ENCODE data around the gene SPIRE2.
"Not testable (repeated sequence)": the region's sequence is repeated elsewhere in the genome, so short reads cannot be mapped to it uniquely, and the experiment has no call there.

SPIRE2 gene

DNA sequence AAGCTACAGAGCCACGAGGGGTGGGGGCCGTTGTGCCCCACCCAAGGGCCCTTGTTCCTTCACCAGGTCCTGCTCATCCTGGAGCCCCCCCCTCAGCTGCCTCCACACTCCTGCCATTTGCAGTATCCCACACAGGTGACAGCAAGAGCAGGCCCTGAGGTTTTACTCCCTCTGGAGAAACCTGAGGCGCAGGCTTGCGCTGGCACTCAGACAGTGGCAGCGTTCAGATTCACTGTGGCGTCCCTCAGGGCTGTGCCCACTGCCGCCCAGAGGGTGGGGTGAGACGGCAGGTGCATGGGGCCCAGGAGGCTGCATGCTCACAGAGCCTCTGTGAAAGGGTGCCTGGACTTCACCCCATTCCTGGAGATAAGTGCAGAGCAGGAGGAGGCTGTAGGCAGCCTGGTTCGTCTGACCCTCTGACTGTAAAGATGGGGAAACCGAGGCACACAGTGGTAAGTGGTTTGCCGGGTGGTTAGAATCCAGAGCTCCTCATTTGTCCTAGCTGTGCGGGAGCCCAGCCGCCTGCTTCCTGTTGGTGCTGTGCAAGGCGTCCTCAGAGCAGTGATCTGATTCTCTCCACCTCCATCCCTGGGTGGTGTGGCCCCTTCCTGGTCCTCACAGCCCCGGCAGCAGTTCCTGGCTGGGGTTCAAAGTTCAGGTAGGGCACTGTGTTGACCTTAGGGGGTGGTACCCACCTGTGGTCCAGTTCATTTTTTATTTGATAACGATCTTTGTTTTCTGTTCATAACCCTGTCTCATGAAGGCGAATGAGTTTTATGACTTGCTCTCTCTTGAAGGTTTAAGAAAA is 1.6 kb downstream of the SPIRE2 start:
- H3K79me2 ChIP-seq (ENCODE audit: insufficient read depth, low read length) = no peaks in the 10 kb centered on the region
- no peak for ATAC-seq (ENCODE audit: insufficient read depth, low read depth)
- no peak overlapping the region for H3K4me2 ChIP-seq (ENCODE audit: insufficient read depth, low read length)

DNA sequence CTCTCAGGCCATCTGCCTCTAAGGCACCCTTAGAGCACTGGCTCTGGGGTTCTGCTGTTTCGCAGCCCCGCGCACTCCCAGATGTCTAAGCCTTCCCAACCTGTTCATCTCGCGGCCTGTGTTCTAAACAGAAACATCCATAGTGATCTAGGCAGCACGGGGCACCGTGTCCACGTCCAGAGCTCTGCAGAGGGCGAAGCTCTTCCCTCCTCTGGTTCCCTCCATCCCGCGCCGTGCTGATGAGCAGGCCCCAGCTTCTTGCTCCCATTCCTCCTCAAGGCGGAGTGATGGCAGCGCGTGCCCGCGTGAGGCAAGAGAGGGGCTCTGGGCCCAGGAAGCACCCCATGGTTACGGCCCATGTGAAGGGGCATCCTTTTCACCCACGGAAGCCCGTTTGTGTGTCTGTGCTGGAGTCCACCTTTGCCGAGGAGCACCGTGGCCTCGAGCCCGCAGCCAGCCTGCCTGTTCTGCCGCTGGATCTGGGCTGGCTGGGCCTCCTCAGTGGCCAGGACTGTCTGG is 3.6 kb downstream of the SPIRE2 start:
- no peak overlapping the region for H3K27ac ChIP-seq (ENCODE audit: low read length)
- peaks cover 33% of the 10 kb centered on the region for H4K20me1 ChIP-seq (ENCODE audit: insufficient read depth, low read length)
- H2AFZ ChIP-seq (ENCODE audit: low read depth, low read length) = no peak overlapping the region
- H3K36me3 ChIP-seq (ENCODE audit: insufficient read depth, low read length) = no peaks in the 10 kb centered on the region
- no peaks in the 10 kb centered on the region for H3K79me2 ChIP-seq (ENCODE audit: insufficient read depth, low read length)
- no peaks in the 10 kb centered on the region for H3K9me3 ChIP-seq (ENCODE audit: insufficient read depth, low read length, severe bottlenecking)
- no peaks in the 10 kb centered on the region for H3K27me3 ChIP-seq (ENCODE audit: insufficient read depth, low read length, poor library complexity)
- no peak overlapping the region for H3K9ac ChIP-seq (ENCODE audit: low read depth, low read length)
- TF ChIP-seq, protein P1, sequence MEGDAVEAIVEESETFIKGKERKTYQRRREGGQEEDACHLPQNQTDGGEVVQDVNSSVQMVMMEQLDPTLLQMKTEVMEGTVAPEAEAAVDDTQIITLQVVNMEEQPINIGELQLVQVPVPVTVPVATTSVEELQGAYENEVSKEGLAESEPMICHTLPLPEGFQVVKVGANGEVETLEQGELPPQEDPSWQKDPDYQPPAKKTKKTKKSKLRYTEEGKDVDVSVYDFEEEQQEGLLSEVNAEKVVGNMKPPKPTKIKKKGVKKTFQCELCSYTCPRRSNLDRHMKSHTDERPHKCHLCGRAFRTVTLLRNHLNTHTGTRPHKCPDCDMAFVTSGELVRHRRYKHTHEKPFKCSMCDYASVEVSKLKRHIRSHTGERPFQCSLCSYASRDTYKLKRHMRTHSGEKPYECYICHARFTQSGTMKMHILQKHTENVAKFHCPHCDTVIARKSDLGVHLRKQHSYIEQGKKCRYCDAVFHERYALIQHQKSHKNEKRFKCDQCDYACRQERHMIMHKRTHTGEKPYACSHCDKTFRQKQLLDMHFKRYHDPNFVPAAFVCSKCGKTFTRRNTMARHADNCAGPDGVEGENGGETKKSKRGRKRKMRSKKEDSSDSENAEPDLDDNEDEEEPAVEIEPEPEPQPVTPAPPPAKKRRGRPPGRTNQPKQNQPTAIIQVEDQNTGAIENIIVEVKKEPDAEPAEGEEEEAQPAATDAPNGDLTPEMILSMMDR (IDR thresholded peaks at IDR 0.05; ENCODE audit: borderline replicate concordance, extremely low read depth, low read length, poor library complexity, severe bottlenecking) = no peak
- TF ChIP-seq EZH2 (IDR thresholded peaks at IDR 0.05; ENCODE audit: borderline replicate concordance, low read depth, low read length, severe bottlenecking) = no peak
- peaks cover 11% of the 10 kb centered on the region for H3K4me1 ChIP-seq (ENCODE audit: insufficient read depth, low read length)
- no peak overlapping the region for H3K4me3 ChIP-seq (ENCODE audit: low read depth in 1 of 2, low read length in 2 of 2)
- DNase-seq = no peak
- H3K4me2 ChIP-seq (ENCODE audit: insufficient read depth, low read length) = no peak overlapping the region
- no peak for ATAC-seq (ENCODE audit: insufficient read depth, low read depth)

More for the DNA sequence above, 1.6 kb downstream of the SPIRE2 start:
- no peak for DNase-seq
- TF ChIP-seq EZH2 (IDR thresholded peaks at IDR 0.05; ENCODE audit: borderline replicate concordance, low read depth, low read length, severe bottlenecking) = no peak
- TF ChIP-seq, protein P1 (IDR thresholded peaks at IDR 0.05; ENCODE audit: borderline replicate concordance, extremely low read depth, low read length, poor library complexity, severe bottlenecking) = no peak
- Histone ChIP-seq H3K4me3 (ENCODE audit: low read depth in 1 of 2, low read length in 2 of 2) (no peak overlapping the region), H3K36me3 (ENCODE audit: insufficient read depth, low read length) (no peaks in the 10 kb centered on the region), H3K9me3 (ENCODE audit: insufficient read depth, low read length, severe bottlenecking) (no peaks in the 10 kb centered on the region), H2AFZ (ENCODE audit: low read depth, low read length) (no peak overlapping the region), H3K4me1 (ENCODE audit: insufficient read depth, low read length) (peaks cover 11% of the 10 kb centered on the region), H3K27ac (ENCODE audit: low read length) (no peak overlapping the region), H4K20me1 (ENCODE audit: insufficient read depth, low read length) (peaks cover 36% of the 10 kb centered on the region), H3K27me3 (ENCODE audit: insufficient read depth, low read length, poor library complexity) (no peaks in the 10 kb centered on the region), H3K9ac (ENCODE audit: low read depth, low read length) (no peak overlapping the region)

DNA sequence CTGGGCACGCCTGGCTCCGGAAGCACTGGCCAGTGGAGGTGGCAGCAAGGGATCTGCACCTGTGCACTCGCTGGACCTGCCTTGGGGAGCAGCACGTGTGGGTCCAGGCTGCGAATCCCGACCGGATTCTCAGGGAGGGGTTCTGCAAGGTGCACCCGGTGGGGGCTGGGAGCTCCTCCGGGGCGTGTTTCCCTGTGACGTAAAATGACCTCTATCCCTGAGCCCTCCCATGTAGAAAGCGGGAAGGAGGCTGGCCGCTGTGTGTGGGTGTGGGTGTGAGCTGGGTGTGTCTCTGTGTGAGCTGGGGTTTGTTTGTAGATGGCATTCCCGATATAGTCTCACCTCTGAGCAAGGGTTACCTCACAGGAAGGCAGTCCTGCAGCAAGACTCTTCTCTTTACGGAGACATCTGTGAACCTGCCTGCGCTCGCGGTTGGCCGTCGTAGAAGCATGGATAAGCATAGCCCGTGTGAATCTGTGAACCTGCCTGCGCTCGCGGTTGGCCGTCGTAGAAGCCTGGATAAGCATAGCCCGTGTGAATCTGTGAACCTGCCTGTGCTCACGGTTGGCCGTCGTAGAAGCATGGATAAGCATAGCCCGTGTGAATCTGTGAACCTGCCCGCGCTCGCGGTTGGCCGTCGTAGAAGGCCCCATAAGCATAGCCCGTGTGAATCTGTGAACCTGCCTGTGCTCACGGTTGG is 5.5 kb downstream of the SPIRE2 start:
- Histone ChIP-seq H4K20me1 (ENCODE audit: insufficient read depth, low read length) (peaks cover 20% of the 10 kb centered on the region), H3K4me1 (ENCODE audit: insufficient read depth, low read length) (peaks cover 18% of the 10 kb centered on the region)
- H3K27me3 ChIP-seq (ENCODE audit: insufficient read depth, low read length, poor library complexity); H3K4me3 ChIP-seq (ENCODE audit: low read depth in 1 of 2, low read length in 2 of 2); H3K9ac ChIP-seq (ENCODE audit: low read depth, low read length); H3K9me3 ChIP-seq (ENCODE audit: insufficient read depth, low read length, severe bottlenecking); H2AFZ ChIP-seq (ENCODE audit: low read depth, low read length); DNase-seq; H3K36me3 ChIP-seq (ENCODE audit: insufficient read depth, low read length); H3K27ac ChIP-seq (ENCODE audit: low read length); H3K79me2 ChIP-seq (ENCODE audit: insufficient read depth, low read length); H3K4me2 ChIP-seq (ENCODE audit: insufficient read depth, low read length); ATAC-seq (ENCODE audit: insufficient read depth, low read depth): not testable (repeated sequence)

DNA sequence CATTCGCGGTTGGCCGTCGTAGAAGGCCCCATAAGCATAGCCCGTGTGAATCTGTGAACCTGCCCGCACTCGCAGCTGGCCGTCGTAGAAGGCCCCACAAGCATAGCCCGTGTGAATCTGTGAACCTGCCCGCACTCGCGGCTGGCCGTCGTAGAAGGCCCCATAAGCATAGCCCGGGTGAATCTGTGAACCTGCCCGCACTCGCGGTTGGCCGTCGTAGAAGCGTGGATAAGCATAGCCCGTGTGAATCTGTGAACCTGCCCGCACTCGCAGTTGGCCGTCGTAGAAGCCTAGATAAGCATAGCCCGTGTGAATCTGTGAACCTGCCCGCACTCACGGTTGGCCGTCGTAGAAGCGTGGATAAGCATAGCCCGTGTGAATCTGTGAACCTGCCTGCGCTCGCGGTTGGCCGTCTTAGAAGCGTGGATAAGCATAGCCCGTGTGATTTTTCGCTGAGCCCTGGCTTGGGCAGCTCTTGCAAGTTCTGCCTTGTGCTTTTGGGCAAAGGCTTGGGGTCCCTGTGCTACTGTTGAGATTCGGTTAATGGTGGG is 6.6 kb downstream of the SPIRE2 start:
- H3K4me2 ChIP-seq (ENCODE audit: insufficient read depth, low read length); H3K9ac ChIP-seq (ENCODE audit: low read depth, low read length); H3K9me3 ChIP-seq (ENCODE audit: insufficient read depth, low read length, severe bottlenecking); H4K20me1 ChIP-seq (ENCODE audit: insufficient read depth, low read length); H3K27ac ChIP-seq (ENCODE audit: low read length); H3K79me2 ChIP-seq (ENCODE audit: insufficient read depth, low read length); H3K4me3 ChIP-seq (ENCODE audit: low read depth in 1 of 2, low read length in 2 of 2); ATAC-seq (ENCODE audit: insufficient read depth, low read depth); H2AFZ ChIP-seq (ENCODE audit: low read depth, low read length); H3K36me3 ChIP-seq (ENCODE audit: insufficient read depth, low read length); DNase-seq; H3K27me3 ChIP-seq (ENCODE audit: insufficient read depth, low read length, poor library complexity): not testable (repeated sequence)
- peaks cover 18% of the 10 kb centered on the region for H3K4me1 ChIP-seq (ENCODE audit: insufficient read depth, low read length)

DNA sequence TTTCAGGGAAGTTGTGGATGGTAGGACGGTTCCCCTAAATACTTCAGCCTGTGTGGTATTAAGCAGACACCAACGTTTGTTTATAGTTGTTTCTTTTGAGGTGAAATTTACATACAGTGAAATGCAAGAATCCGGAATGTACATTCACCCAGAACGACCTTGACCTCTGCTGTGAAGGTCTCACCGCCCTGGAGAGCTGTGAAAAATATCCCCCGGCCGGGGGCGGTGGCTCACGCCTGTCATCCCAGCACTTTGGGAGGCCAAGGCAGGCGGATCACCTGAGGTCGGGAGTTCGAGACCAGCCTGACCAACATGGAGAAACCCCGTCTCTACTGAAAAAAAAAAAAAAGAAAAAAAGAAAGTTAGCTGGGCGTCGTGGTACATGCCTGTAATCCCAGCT is 8.2 kb downstream of the SPIRE2 start:
- H3K79me2 ChIP-seq (ENCODE audit: insufficient read depth, low read length); H3K4me2 ChIP-seq (ENCODE audit: insufficient read depth, low read length); ATAC-seq (ENCODE audit: insufficient read depth, low read depth); H3K9me3 ChIP-seq (ENCODE audit: insufficient read depth, low read length, severe bottlenecking); DNase-seq; H2AFZ ChIP-seq (ENCODE audit: low read depth, low read length); H3K27me3 ChIP-seq (ENCODE audit: insufficient read depth, low read length, poor library complexity); H3K4me3 ChIP-seq (ENCODE audit: low read depth in 1 of 2, low read length in 2 of 2); H3K36me3 ChIP-seq (ENCODE audit: insufficient read depth, low read length); H3K27ac ChIP-seq (ENCODE audit: low read length); H3K9ac ChIP-seq (ENCODE audit: low read depth, low read length); H4K20me1 ChIP-seq (ENCODE audit: insufficient read depth, low read length): not testable (repeated sequence)
- peaks cover 18% of the 10 kb centered on the region for H3K4me1 ChIP-seq (ENCODE audit: insufficient read depth, low read length)
